ENCODE data around the gene NELFB. TPM values are rescaled to one million over a fixed set of nuclear protein-coding genes. Genes with fewer than 3 reads are reported as not detected.

The NELFB gene
- total RNA-seq, 1 donor from 2014 or later = 47.3 TPM

- TF ChIP-seq, protein P1, sequence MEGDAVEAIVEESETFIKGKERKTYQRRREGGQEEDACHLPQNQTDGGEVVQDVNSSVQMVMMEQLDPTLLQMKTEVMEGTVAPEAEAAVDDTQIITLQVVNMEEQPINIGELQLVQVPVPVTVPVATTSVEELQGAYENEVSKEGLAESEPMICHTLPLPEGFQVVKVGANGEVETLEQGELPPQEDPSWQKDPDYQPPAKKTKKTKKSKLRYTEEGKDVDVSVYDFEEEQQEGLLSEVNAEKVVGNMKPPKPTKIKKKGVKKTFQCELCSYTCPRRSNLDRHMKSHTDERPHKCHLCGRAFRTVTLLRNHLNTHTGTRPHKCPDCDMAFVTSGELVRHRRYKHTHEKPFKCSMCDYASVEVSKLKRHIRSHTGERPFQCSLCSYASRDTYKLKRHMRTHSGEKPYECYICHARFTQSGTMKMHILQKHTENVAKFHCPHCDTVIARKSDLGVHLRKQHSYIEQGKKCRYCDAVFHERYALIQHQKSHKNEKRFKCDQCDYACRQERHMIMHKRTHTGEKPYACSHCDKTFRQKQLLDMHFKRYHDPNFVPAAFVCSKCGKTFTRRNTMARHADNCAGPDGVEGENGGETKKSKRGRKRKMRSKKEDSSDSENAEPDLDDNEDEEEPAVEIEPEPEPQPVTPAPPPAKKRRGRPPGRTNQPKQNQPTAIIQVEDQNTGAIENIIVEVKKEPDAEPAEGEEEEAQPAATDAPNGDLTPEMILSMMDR (IDR thresholded peaks at IDR 0.05; ENCODE audit: insufficient read depth, low read length, poor library complexity, severe bottlenecking) = no peak
- DNase-seq (ENCODE audit: low read depth) = no peak
- Histone ChIP-seq H3K27me3 (ENCODE audit: control insufficient read depth, insufficient read depth, low read length) (peaks cover 27% of the 10 kb centered on the region), H3K36me3 (ENCODE audit: control insufficient read depth, insufficient read depth, low read length) (no peaks in the 10 kb centered on the region), H3K4me3 (ENCODE audit: low read depth, low read length) (no peak overlapping the region)
Measured at GRCh38 chr9:137311986-137312851, 57.1 kb downstream of the NELFB start.

DNA sequence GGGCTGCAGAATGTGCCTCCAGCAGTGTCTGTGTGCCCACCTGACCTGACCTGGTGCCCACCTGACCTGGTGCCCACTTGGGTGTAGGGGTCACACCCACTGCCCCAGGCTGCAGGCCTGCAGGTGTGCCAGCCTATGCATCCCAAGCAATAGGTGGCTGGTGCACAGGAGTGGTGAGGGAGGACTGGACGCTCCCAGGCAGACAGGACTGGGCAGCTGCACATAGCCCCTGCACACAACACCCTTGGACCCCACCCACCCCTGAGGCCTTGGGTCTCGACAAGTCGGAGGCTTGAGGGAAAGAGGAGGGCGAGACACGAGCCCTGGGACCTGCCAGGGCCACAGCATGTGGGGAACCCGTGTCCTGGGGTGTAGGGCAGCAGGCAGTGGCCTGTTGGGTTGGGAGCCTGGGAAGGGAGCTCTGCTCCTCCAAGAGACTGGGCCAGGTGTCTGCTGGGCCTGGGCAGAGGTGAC, 57.8 kb downstream of the NELFB start:
- TF ChIP-seq, protein P1 (IDR thresholded peaks at IDR 0.05; ENCODE audit: insufficient read depth, low read length, poor library complexity, severe bottlenecking) = no peak
- DNase-seq (ENCODE audit: low read depth) = no peak
- no peaks in the 10 kb centered on the region for H3K36me3 ChIP-seq (ENCODE audit: control insufficient read depth, insufficient read depth, low read length)
- H3K4me3 ChIP-seq (ENCODE audit: low read depth, low read length) = no peak overlapping the region
- peaks cover 22% of the 10 kb centered on the region for H3K27me3 ChIP-seq (ENCODE audit: control insufficient read depth, insufficient read depth, low read length)

DNA sequence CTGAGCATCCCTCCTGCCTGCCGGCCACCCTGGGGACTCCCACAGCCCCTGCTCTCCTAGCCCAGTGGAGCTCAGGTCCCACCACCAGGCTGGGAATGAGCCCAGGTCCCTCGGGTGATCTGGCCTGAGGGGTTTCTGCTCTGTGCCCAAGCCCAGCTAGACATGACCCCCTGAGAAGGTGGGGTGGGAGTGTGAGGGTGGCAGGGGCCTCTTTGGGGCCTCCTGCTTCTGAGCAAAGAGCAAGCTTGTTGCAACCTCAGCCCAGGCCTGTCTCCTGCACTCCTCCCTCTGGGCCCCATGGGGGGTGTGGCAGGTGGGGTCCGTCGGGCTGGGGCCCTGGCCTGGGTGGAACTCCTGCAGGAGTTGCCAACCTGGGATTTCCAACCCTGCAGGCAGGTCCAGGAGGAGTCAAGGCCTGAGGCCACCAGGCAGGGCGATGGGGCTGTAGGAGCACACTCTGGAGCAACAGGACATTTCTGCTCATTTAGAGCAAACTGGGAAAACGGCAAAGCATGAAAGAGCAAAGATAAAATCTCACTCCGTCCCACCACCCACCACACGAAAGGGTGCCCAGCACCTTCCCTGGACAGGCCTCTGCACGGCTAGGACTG, 58.3 kb downstream of the NELFB start:
- no peak overlapping the region for H3K4me3 ChIP-seq (ENCODE audit: low read depth, low read length)
- no peak for DNase-seq (ENCODE audit: low read depth)
- H3K27me3 ChIP-seq (ENCODE audit: control insufficient read depth, insufficient read depth, low read length) = peaks cover 17% of the 10 kb centered on the region
- no peaks in the 10 kb centered on the region for H3K36me3 ChIP-seq (ENCODE audit: control insufficient read depth, insufficient read depth, low read length)
- TF ChIP-seq, protein P1 (IDR thresholded peaks at IDR 0.05; ENCODE audit: insufficient read depth, low read length, poor library complexity, severe bottlenecking) = no peak

DNA sequence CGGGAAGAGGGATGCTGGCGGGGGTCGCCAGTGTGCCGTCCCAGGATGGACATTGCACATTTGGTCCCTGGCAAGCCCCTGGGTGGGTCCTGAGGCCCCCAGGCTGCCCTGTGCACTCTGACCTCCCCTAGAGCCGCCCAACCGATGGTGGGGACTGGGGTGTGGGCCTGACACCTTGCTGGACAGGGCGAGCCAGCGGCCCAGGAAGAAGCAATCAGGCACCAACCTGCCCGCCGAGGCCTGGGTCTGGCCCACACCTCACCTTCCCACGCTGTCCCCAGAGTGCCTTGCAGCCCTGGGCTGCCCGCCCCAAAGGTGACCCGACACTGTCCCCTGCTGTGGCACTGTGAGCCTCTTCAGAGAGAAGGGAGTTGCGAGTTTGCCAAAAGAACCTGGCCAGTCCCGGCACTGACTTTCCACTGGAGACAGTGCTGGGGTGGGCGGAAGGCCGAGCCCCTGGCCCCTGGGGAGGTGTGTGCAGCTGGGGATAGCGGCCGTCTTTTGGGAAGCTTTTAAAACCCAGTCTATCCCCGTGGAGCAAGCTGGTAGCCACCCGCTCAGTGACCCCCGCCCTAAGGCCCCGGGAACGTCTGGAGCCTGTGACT, 58.9 kb downstream of the NELFB start:
- peaks cover 17% of the 10 kb centered on the region for H3K27me3 ChIP-seq (ENCODE audit: control insufficient read depth, insufficient read depth, low read length)
- DNase-seq (ENCODE audit: low read depth) = no peak
- no peaks in the 10 kb centered on the region for H3K36me3 ChIP-seq (ENCODE audit: control insufficient read depth, insufficient read depth, low read length)
- TF ChIP-seq, protein P1 (IDR thresholded peaks at IDR 0.05; ENCODE audit: insufficient read depth, low read length, poor library complexity, severe bottlenecking) = no peak
- no peak overlapping the region for H3K4me3 ChIP-seq (ENCODE audit: low read depth, low read length)

DNA sequence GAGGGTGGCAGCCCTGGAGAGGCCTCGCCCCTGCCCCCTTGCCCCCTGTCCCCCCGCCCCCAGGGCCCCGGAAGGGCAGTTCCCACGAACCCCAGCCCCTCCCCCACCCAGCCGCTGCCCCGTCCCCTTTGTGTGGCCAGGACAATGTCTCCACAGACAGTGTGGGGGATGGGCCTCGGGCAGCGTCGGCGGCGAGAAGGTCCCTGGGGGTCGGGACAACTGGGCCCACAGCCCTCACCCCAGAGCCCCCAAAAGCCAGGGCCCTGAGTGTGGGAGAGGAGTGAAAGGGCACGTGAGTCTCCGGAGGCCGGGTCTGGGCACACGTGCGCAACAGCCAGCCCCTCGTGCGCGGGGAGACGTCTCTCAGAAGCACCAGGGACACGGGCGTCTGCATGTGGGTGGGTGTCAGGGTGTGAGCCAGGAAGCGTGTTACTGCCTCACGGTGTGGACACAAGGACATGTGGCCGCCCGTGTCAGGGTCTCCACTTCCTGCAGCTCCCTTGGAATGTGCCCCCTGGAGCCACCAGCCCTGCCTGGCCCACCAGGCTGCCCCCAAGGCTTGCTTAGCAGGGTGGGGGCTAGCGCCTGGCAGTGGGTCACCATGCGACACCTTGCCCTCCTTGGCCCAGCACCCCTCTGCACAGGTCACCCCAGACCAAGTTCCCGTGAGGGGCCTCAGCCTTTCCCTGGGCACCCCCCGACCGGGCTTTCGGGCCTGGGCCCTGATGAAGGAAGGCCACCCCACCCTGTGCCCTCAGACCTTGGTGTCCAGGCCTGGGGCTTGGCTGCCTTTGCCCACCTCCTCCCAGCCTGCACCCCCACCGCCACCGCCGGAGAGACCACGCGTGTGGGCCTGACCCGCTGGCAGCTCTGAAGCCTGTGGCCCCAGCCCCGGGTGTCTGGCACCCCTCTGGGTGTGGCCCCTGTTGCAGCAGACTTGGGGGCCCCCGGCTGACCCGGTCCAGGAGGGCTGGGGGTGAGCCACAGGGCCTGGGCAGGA, 59.7 kb downstream of the NELFB start:
- no peak overlapping the region for H3K4me3 ChIP-seq (ENCODE audit: low read depth, low read length)
- no peaks in the 10 kb centered on the region for H3K36me3 ChIP-seq (ENCODE audit: control insufficient read depth, insufficient read depth, low read length)
- peaks cover 17% of the 10 kb centered on the region for H3K27me3 ChIP-seq (ENCODE audit: control insufficient read depth, insufficient read depth, low read length)
- TF ChIP-seq, protein P1 (IDR thresholded peaks at IDR 0.05; ENCODE audit: insufficient read depth, low read length, poor library complexity, severe bottlenecking) = no peak
- no peak for DNase-seq (ENCODE audit: low read depth)
